ENCODE measurements around the gene C11orf65.

The C11orf65 gene

DNA sequence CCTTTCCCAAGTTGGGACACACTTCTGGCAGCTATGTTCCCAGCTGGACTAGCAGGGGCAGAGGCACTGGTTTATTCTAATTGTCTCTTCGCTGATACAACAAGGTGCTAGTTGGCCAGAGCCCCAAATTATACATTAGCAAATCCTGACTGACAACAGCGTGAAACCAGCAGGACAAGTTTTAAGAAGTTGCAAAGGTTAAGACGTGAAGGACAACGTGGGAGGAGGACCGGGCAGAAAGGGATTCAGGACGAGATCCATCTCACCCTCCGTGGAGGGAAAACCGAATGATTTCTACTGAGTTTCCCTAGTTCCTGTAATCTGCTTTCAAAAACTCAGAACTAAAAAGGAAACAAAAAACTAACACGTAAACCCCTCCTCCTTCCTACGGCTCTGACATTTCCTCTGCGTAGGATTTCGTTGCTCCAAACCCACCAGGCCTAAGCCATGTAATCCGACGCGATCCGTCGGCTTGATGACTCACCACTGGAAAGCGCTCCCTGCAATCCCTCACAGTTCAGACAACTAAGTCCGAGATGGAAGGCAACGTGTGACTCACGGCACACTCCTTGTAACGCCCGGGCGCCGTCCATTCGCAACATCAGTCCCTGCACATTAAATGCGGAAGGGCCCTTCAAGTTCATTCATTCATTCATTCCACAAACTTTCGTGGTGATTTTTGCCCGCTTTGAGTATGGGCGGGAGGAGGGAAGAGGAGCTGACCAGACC lies 30.2 kb upstream of the C11orf65 start:
- no peaks in the 10 kb centered on the region for H3K36me3 ChIP-seq (ENCODE audit: insufficient read depth, low read length)
- no peaks in the 10 kb centered on the region for H3K9me3 ChIP-seq (ENCODE audit: low read length)
- peaks cover 8% of the 10 kb centered on the region for H3K4me1 ChIP-seq (ENCODE audit: insufficient read depth, low read length)
- H3K9ac ChIP-seq (ENCODE audit: low read length) = peak overlapping the region; percentile 84
- H3K27me3 ChIP-seq (ENCODE audit: control insufficient read depth in 1 of 2, insufficient read depth in 2 of 2, low read length in 2 of 2) = no peaks in the 10 kb centered on the region
- peak overlapping the region; percentile 49 for H3K27ac ChIP-seq (ENCODE audit: low read depth, low read length)
- H3K4me3 ChIP-seq (ENCODE audit: low read depth in 1 of 2, low read length in 2 of 2) = peak overlapping the region; percentile 53 to 64

- peak overlapping the region; percentile 84 for H3K9ac ChIP-seq (ENCODE audit: low read length)
- H3K4me3 ChIP-seq (ENCODE audit: low read depth in 1 of 2, low read length in 2 of 2) = peak overlapping the region; percentile 53 to 64
- H3K27ac ChIP-seq (ENCODE audit: low read depth, low read length) = peak overlapping the region; percentile 49
Observed at GRCh38 chr11:108496643-108497256, 29.4 kb upstream of the C11orf65 start.

GRCh38 chr11:108495326-108495725 lies 28.0 kb upstream of the C11orf65 start:
- no peak overlapping the region for H3K9ac ChIP-seq (ENCODE audit: low read length)
- H3K27me3 ChIP-seq (ENCODE audit: control insufficient read depth in 1 of 2, insufficient read depth in 2 of 2, low read length in 2 of 2) = no peaks in the 10 kb centered on the region
- peaks cover 5% of the 10 kb centered on the region for H3K36me3 ChIP-seq (ENCODE audit: insufficient read depth, low read length)
- peaks cover 8% of the 10 kb centered on the region for H3K4me1 ChIP-seq (ENCODE audit: insufficient read depth, low read length)
- H3K27ac ChIP-seq (ENCODE audit: low read depth, low read length) = no peak overlapping the region
- H3K9me3 ChIP-seq (ENCODE audit: low read length) = no peaks in the 10 kb centered on the region
- H3K4me3 ChIP-seq (ENCODE audit: low read depth in 1 of 2, low read length in 2 of 2) = no peak overlapping the region

More at GRCh38 chr11:108496643-108497256, 29.4 kb upstream of the C11orf65 start:
- Histone ChIP-seq H3K27me3 (ENCODE audit: control insufficient read depth in 1 of 2, insufficient read depth in 2 of 2, low read length in 2 of 2) (no peaks in the 10 kb centered on the region), H3K9me3 (ENCODE audit: low read length) (no peaks in the 10 kb centered on the region), H3K4me1 (ENCODE audit: insufficient read depth, low read length) (peaks cover 8% of the 10 kb centered on the region), H3K36me3 (ENCODE audit: insufficient read depth, low read length) (no peaks in the 10 kb centered on the region)

DNA sequence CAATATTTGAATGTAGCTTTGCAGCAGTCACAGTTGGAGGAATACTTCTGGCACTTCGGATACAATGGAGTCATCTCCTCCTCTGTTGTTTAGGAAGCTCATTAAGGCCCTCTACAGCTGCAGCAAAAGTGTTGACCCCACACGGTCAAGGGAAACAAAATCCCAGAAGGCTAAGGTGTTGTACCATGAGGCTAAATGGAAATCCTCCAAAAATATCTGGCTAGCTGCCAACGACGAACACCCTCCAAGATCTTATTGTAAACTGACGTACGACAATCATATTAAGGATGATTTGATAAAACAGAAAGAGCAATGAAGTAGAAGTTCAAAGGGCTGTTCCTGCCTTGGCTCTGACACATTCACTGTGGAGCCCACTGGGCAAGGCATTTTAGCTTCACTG lies 26.9 kb upstream of the C11orf65 start:
- Histone ChIP-seq H3K27ac (ENCODE audit: low read depth, low read length) (no peak overlapping the region), H3K9me3 (ENCODE audit: low read length) (no peaks in the 10 kb centered on the region), H3K9ac (ENCODE audit: low read length) (no peak overlapping the region), H3K4me3 (ENCODE audit: low read depth in 1 of 2, low read length in 2 of 2) (no peak overlapping the region), H3K4me1 (ENCODE audit: insufficient read depth, low read length) (peaks cover 8% of the 10 kb centered on the region), H3K36me3 (ENCODE audit: insufficient read depth, low read length) (peaks cover 5% of the 10 kb centered on the region), H3K27me3 (ENCODE audit: control insufficient read depth in 1 of 2, insufficient read depth in 2 of 2, low read length in 2 of 2) (no peaks in the 10 kb centered on the region)

DNA sequence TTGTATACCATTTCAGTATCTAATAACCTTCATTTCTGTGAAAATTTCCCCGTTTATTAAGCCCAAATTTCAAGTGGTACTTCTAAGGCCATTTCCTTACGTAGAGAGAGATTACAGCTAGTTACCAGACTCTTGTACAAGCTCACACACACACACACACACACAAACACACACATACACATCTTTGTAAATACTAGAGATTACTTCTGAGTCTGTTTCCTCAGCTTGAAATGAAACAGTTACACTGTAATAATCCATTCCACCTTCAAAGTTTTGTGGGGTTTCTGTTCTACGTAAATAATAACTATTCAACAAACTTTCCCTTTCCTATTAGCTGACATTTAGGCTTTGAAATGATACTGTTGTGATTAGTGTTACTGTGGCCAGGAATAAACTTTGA lies 24.6 kb upstream of the C11orf65 start:
- Histone ChIP-seq H3K36me3 (ENCODE audit: insufficient read depth, low read length) (peaks cover 5% of the 10 kb centered on the region), H3K4me3 (ENCODE audit: low read depth in 1 of 2, low read length in 2 of 2) (no peak overlapping the region)

DNA sequence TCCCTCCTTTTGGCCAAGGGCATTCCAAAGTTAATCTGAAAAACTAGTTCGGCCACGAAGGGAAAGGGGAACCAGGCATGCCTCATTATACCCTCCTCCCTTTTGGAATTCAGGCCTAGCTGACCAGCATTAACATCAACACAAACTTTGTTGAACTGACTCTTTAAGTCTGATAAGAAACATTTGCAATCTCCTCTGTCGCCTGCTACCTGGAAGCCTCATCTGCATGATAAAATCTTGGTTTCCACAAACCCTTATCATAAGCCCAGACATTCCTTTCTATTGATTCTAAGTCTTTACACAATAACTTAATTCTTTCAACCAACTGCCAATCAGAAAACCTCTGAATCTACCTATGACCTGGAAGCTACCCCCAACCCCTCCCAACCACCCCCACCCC lies 19.5 kb upstream of the C11orf65 start:
- Histone ChIP-seq H3K9ac (ENCODE audit: low read length) (no peak overlapping the region), H3K4me1 (ENCODE audit: insufficient read depth, low read length) (no peaks in the 10 kb centered on the region), H3K27me3 (ENCODE audit: control insufficient read depth in 1 of 2, insufficient read depth in 2 of 2, low read length in 2 of 2) (no peaks in the 10 kb centered on the region), H3K9me3 (ENCODE audit: low read length) (no peaks in the 10 kb centered on the region), H3K27ac (ENCODE audit: low read depth, low read length) (no peak overlapping the region), H3K36me3 (ENCODE audit: insufficient read depth, low read length) (peaks cover 23% of the 10 kb centered on the region), H3K4me3 (ENCODE audit: low read depth in 1 of 2, low read length in 2 of 2) (no peak overlapping the region)

More for the DNA sequence above, 24.6 kb upstream of the C11orf65 start:
- no peaks in the 10 kb centered on the region for H3K9me3 ChIP-seq (ENCODE audit: low read length)
- H3K4me1 ChIP-seq (ENCODE audit: insufficient read depth, low read length) = peaks cover 6% of the 10 kb centered on the region
- H3K9ac ChIP-seq (ENCODE audit: low read length) = no peak overlapping the region
- H3K27ac ChIP-seq (ENCODE audit: low read depth, low read length) = no peak overlapping the region
- no peaks in the 10 kb centered on the region for H3K27me3 ChIP-seq (ENCODE audit: control insufficient read depth in 1 of 2, insufficient read depth in 2 of 2, low read length in 2 of 2)

DNA sequence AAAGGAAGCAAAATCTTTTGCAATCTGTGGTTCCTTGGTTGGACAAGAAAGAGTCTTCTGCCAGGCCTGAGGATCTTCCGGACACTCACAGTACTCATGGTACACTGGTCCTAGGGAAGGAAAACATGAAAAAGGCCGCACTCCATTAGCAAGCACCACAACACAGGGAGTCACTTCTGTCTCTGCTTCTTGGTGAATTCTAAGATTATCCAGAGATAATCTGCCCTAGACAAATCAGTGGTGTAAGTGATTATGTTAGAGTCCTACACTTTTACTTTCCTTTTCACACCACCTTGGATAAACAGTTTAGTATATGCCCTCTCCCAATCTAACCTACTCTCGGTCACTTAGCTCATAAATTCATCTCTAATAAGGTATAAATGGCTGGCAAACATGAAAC lies 19.0 kb upstream of the C11orf65 start:
- no peaks in the 10 kb centered on the region for H3K27me3 ChIP-seq (ENCODE audit: control insufficient read depth in 1 of 2, insufficient read depth in 2 of 2, low read length in 2 of 2)
- no peaks in the 10 kb centered on the region for H3K4me1 ChIP-seq (ENCODE audit: insufficient read depth, low read length)
- peaks cover 28% of the 10 kb centered on the region for H3K36me3 ChIP-seq (ENCODE audit: insufficient read depth, low read length)
- no peak overlapping the region for H3K9ac ChIP-seq (ENCODE audit: low read length)
- H3K9me3 ChIP-seq (ENCODE audit: low read length) = no peaks in the 10 kb centered on the region
- no peak overlapping the region for H3K4me3 ChIP-seq (ENCODE audit: low read depth in 1 of 2, low read length in 2 of 2)
- H3K27ac ChIP-seq (ENCODE audit: low read depth, low read length) = no peak overlapping the region

- no peak overlapping the region for H3K9ac ChIP-seq (ENCODE audit: low read length)
- no peaks in the 10 kb centered on the region for H3K9me3 ChIP-seq (ENCODE audit: low read length)
- no peak overlapping the region for H3K27ac ChIP-seq (ENCODE audit: low read depth, low read length)
- no peaks in the 10 kb centered on the region for H3K27me3 ChIP-seq (ENCODE audit: control insufficient read depth in 1 of 2, insufficient read depth in 2 of 2, low read length in 2 of 2)
- H3K4me3 ChIP-seq (ENCODE audit: low read depth in 1 of 2, low read length in 2 of 2) = no peak overlapping the region
- H3K4me1 ChIP-seq (ENCODE audit: insufficient read depth, low read length) = no peaks in the 10 kb centered on the region
- H3K36me3 ChIP-seq (ENCODE audit: insufficient read depth, low read length) = peaks cover 33% of the 10 kb centered on the region
Observed at GRCh38 chr11:108483163-108483562, 15.8 kb upstream of the C11orf65 start.

- no peaks in the 10 kb centered on the region for H3K9me3 ChIP-seq (ENCODE audit: low read length)
- no peaks in the 10 kb centered on the region for H3K27me3 ChIP-seq (ENCODE audit: control insufficient read depth in 1 of 2, insufficient read depth in 2 of 2, low read length in 2 of 2)
- H3K9ac ChIP-seq (ENCODE audit: low read length) = no peak overlapping the region
- H3K27ac ChIP-seq (ENCODE audit: low read depth, low read length) = no peak overlapping the region
- no peak overlapping the region for H3K4me3 ChIP-seq (ENCODE audit: low read depth in 1 of 2, low read length in 2 of 2)
- no peaks in the 10 kb centered on the region for H3K4me1 ChIP-seq (ENCODE audit: insufficient read depth, low read length)
- peaks cover 30% of the 10 kb centered on the region for H3K36me3 ChIP-seq (ENCODE audit: insufficient read depth, low read length)
Observed at GRCh38 chr11:108474664-108475463, 7.5 kb upstream of the C11orf65 start.

GRCh38 chr11:108472681-108473080 lies 5.4 kb upstream of the C11orf65 start:
- no peaks in the 10 kb centered on the region for H3K4me1 ChIP-seq (ENCODE audit: insufficient read depth, low read length)
- peaks cover 24% of the 10 kb centered on the region for H3K36me3 ChIP-seq (ENCODE audit: insufficient read depth, low read length)
- H3K4me3 ChIP-seq (ENCODE audit: low read depth in 1 of 2, low read length in 2 of 2) = no peak overlapping the region
- no peaks in the 10 kb centered on the region for H3K27me3 ChIP-seq (ENCODE audit: control insufficient read depth in 1 of 2, insufficient read depth in 2 of 2, low read length in 2 of 2)
- no peak overlapping the region for H3K27ac ChIP-seq (ENCODE audit: low read depth, low read length)
- H3K9me3 ChIP-seq (ENCODE audit: low read length) = no peaks in the 10 kb centered on the region
- no peak overlapping the region for H3K9ac ChIP-seq (ENCODE audit: low read length)

DNA sequence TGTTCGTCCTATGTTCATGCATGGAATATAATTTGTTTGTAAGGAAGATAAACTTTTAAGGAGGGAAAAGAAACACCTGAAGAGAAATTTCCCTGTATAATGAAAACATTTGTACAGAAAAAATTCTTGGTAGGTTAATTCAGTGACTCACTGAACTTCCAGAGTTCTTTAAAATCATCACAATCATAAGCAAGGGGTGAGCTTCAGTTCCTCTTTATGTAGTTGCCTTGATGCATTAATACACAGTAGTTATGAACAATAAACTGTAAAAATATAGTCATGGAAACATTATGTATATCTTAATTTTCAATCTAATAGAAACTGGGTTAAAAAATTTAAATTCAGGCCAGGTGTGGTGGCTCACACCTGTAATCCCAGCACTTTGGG lies 1.1 kb upstream of the C11orf65 start:
- Histone ChIP-seq H3K27ac (ENCODE audit: low read depth, low read length) (no peak overlapping the region), H3K4me1 (ENCODE audit: insufficient read depth, low read length) (no peaks in the 10 kb centered on the region), H3K9ac (ENCODE audit: low read length) (no peak overlapping the region), H3K9me3 (ENCODE audit: low read length) (no peaks in the 10 kb centered on the region), H3K36me3 (ENCODE audit: insufficient read depth, low read length) (peaks cover 3% of the 10 kb centered on the region), H3K4me3 (ENCODE audit: low read depth in 1 of 2, low read length in 2 of 2) (no peak overlapping the region), H3K27me3 (ENCODE audit: control insufficient read depth in 1 of 2, insufficient read depth in 2 of 2, low read length in 2 of 2) (no peaks in the 10 kb centered on the region)
